Kidney epithelial cell (primary cell): ENCODE measurements around the gene CFAP58. TPM values are rescaled to one million over a fixed set of nuclear protein-coding genes. Genes with fewer than 3 reads are reported as not detected.

ENCODE experiments used
- DNase-seq: peaks from one replicate; pipeline ENCODE4 v3.0.0-alpha.2; 2010; ENCODE audit warnings: low read depth
- H3K27me3 ChIP-seq: 2 replicates; pipeline ENCODE4 v1.6.0; 2011; ENCODE audit warnings: low read length; ENCODE audit not compliant: control insufficient read depth, insufficient read depth
- H3K36me3 ChIP-seq: 2 replicates; pipeline ENCODE4 v1.5.1; 2011; ENCODE audit warnings: low read length; ENCODE audit not compliant: control insufficient read depth, insufficient read depth
- H3K4me3 ChIP-seq: 2 replicates; pipeline ENCODE4 v1.5.1; 2011; ENCODE audit warnings: low read depth, mild to moderate bottlenecking, control low read depth, low read length
- total RNA-seq: library from RNA; depleted of rRNA; stranded (reverse); fragments of >200 nt; gene quantifications from 2 replicates; pipeline ENCODE4 v1.2.3, GENCODE V29; 2015
- TF ChIP-seq, protein P1 (sequence below): IDR thresholded peaks from 2 replicates; pipeline ENCODE4 v1.5.1; 2011; ENCODE audit warnings: mild to moderate bottlenecking, moderate library complexity, low read length, control low read depth, inconsistent platforms; ENCODE audit not compliant: insufficient read depth, poor library complexity, severe bottlenecking

CFAP58 gene
- total RNA-seq, 1 donor from 2014 or later, result 0.75 TPM

DNA sequence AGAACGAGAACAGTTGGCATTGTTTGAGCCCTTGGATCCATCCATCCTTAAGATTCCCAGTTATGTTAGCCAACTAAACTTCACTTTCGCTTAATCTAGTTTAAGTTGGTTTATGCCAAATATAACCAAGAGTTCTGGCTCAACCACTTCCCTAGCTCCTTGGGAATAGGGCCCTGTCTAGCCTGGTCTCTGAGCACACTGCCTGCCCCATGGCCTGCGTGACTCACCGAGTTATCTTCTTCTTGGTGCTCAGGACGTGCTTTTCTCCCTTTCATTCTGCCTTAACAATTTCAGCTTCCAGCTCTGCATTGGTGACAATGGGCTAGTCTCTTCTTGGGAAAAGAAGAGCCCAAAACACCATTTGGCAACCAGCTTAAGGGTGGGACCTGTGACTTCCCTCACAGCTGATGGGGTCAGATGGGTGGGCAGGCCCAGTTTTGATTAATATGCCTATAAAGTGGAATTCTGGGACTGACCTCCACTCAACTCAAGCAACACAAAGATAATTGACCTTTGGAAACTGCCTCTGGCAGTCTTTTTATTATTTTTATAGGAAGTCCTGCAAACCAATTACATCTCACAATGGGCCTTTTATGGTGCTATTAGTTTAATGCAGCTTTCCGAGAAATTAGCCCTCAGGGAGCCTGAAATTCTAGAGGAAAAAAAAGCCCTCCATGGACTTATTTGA is 126.4 kb downstream of the CFAP58 start:
- H3K27me3 ChIP-seq, result no peaks in the 10 kb centered on the region
- TF ChIP-seq, protein P1, sequence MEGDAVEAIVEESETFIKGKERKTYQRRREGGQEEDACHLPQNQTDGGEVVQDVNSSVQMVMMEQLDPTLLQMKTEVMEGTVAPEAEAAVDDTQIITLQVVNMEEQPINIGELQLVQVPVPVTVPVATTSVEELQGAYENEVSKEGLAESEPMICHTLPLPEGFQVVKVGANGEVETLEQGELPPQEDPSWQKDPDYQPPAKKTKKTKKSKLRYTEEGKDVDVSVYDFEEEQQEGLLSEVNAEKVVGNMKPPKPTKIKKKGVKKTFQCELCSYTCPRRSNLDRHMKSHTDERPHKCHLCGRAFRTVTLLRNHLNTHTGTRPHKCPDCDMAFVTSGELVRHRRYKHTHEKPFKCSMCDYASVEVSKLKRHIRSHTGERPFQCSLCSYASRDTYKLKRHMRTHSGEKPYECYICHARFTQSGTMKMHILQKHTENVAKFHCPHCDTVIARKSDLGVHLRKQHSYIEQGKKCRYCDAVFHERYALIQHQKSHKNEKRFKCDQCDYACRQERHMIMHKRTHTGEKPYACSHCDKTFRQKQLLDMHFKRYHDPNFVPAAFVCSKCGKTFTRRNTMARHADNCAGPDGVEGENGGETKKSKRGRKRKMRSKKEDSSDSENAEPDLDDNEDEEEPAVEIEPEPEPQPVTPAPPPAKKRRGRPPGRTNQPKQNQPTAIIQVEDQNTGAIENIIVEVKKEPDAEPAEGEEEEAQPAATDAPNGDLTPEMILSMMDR, result no peak
- DNase-seq, result no peak
- no peak overlapping the region for H3K4me3 ChIP-seq
- no peaks in the 10 kb centered on the region for H3K36me3 ChIP-seq

DNA sequence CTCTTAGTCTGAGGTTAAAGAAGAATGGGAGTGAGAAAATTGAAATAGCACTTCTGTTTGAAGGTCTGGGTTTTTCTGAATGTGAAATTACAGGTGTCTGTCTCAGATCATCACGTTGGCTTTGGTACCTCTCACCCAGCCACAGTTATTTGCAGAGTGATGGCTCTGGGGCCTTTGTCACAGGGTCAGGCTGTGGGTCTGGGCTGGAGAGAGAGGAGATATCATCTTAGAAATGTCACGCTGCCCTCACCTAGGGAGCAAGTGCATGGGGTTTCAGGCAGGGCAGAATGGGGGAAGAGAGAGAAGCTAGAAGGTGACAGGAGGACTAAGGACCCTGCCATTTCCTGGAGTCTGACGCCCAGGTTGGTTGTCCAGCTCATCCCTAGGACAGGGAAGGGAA is 127.2 kb downstream of the CFAP58 start:
- DNase-seq, result no peak
- H3K36me3 ChIP-seq, result no peaks in the 10 kb centered on the region
- TF ChIP-seq, protein P1, result no peak
- H3K4me3 ChIP-seq, result no peak overlapping the region
- no peaks in the 10 kb centered on the region for H3K27me3 ChIP-seq

DNA sequence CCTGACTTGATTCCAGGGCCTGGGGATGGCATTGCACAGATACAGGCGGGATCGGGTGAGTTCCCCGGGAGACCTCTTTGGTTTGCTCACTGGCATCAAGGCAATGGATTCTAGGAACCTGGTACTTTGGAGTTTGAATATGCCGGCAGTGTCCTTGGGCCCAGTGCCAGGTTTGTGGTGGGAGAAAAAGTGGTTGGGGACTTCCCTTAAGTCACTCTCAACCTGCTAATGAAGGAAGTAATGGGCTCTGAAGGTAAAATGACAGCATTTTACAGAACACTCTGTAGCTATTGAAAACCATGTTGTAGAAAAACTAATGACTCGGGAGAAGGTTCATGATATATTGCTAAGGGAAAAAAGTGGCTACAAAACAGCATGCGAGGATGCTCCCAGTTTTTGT is 129.9 kb downstream of the CFAP58 start:
- Histone ChIP-seq H3K36me3 (no peaks in the 10 kb centered on the region), H3K4me3 (no peak overlapping the region), H3K27me3 (no peaks in the 10 kb centered on the region)
- no peak for DNase-seq
- TF ChIP-seq, protein P1, result no peak

DNA sequence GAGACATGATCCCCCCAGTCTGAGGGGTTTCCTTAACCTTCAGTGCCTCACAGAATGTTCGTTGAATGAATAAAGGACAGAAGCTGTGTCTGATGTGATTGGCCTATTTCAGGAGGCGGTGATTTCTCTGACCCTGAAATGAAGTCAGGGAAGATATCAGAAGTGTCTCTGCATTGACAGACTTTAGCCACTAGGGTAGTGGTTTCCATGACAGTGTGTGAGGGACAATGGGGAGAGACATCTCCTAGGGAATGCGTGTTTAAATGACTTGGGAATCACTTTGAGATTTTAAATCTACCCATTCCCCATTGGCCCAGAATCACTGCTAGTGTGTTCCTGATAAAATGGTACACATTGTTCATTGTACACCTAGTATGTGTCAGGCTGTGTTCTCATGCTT is 132.0 kb downstream of the CFAP58 start:
- no peak overlapping the region for H3K4me3 ChIP-seq
- H3K36me3 ChIP-seq, result no peaks in the 10 kb centered on the region
- TF ChIP-seq, protein P1, result no peak
- H3K27me3 ChIP-seq, result no peaks in the 10 kb centered on the region
- DNase-seq, result no peak

DNA sequence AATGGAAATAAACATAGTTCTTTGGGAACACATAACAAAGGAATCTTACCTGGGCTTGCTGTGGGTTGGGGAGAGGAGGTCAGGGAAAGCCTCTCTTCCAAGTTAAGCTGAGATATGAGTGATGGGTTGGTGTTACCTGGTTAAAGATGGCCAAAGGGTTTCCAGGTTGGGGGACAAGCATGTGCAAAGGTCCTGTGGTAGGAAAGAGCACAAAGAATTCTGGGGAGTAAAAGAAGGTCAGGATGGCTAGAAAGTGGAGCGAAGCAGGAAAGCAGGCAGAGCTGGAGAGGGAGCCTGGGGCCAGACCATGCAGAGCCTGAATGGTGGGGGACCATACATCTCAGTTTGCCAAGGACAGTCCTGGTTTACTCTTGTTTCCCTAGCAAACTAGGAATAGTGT is 133.2 kb downstream of the CFAP58 start:
- no peak overlapping the region for H3K4me3 ChIP-seq
- H3K27me3 ChIP-seq, result no peaks in the 10 kb centered on the region
- H3K36me3 ChIP-seq, result no peaks in the 10 kb centered on the region
- DNase-seq, result no peak
- TF ChIP-seq, protein P1, result no peak

DNA sequence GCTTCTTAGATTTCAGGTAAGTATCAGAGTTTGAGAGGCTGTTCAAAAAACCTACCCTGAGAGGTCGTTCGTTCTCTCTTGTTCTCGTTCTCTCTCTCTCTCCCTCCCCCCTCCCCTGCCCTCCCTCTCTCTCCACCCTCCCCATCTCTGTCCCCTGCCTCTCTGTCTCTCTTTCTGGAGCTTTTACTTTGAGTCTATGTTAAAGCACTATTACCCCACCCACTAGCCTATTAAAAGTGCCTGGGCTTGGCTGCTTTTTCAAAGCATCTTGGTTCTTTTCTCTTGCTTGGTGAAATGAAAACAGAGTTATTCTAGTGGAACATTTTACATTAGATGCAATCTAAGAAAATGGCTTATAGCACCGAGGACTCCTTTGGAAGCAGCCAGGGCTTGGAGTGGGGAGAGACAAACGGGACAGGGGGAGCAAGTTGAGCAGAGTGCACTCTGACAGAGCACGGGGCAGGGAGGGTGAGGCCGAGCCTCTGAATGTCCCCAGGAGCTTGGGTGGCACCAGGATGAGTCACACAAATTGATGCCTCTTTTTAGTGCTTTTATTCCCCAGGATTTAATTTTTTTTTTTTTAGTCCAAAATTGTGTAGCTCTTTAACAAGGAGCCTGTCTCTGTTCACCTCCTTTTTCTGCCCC is 134.3 kb downstream of the CFAP58 start:
- Histone ChIP-seq H3K36me3 (no peaks in the 10 kb centered on the region), H3K27me3 (no peaks in the 10 kb centered on the region), H3K4me3 (no peak overlapping the region)
- TF ChIP-seq, protein P1, result no peak
- no peak for DNase-seq
